Dermis blood vessel endothelial cell (primary cell): ENCODE measurements around the gene SCAI. TPM values are rescaled to one million over a fixed set of nuclear protein-coding genes. Genes with fewer than 3 reads are reported as not detected.
"Not testable (repeated sequence)": the region's sequence is repeated elsewhere in the genome, so short reads cannot be mapped to it uniquely, and the experiment has no call there.

Experiments used
- DNase-seq: peaks from one replicate; pipeline ENCODE4 v3.0.0; 2010
- total RNA-seq: library from RNA; depleted of rRNA; stranded (reverse); fragments of >200 nt; gene quantifications from 2 replicates; pipeline ENCODE4 v1.2.3, GENCODE V29; 2014

SCAI gene
- total RNA-seq, 1 donor from 2014 or later = 13.6 TPM

DNA sequence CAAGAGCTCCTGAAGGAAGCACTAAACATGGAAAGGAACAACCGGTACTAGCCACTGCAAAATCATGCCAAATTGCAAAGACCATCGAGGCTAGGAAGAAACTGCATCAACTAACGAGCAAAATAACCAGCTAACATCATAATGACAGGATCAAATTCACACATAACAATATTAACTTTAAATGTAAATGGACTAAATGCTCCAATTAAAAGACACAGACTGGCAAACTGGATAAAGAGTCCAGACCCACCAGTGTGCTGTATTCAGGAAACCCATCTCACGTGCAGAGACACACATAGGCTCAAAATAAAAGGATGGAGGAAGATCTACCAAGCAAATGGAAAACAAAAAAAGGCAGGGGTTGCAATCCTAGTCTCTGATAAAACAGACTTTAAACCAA, 131.3 kb downstream of the SCAI start:
- DNase-seq = not testable (repeated sequence)

GRCh38 chr9:125008599-125008998, 134.7 kb downstream of the SCAI start:
- no peak for DNase-seq

GRCh38 chr9:125003332-125003731, 140.0 kb downstream of the SCAI start:
- DNase-seq = no peak

GRCh38 chr9:124983698-124984097, 159.6 kb downstream of the SCAI start:
- DNase-seq = no peak

DNA sequence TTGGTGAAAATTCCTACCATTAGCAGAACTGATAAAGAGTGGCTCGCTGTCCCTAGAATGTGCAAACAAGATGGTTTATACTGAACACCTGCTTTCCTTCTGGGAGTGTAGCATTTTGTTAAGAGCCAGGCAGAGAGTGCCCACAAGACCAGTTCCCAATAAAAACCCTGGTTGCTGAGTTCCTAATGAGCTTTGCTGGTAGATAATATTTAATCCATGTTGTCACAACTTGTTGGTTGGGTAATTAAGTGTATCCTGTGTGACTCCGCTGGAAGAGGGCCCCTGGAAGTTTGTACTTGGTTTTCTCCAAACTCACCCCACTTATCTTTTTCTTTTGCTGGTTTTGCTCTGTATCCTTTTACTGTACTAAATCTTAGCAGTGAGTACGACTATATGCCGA, 162.9 kb downstream of the SCAI start:
- DNase-seq = no peak

DNA sequence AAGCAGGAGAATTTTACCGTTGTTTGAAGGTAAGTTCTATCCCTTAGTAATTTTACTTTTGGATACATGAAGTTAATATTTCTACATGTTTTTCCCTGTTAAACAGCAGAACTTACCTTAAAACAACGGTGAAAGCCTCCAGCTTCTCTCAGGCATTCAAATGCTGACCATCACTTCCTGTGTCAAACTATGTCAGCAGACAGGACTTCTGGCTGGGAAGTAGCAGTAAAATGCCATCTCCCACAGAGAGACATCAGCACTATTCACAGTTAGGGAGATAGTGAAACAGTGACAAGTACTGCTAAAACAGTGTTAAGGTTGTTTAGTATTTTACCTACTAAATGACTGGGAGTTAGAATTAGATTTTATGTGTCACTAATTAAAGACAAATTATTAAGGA, 168.2 kb downstream of the SCAI start:
- peak; percentile 49 for DNase-seq

DNA sequence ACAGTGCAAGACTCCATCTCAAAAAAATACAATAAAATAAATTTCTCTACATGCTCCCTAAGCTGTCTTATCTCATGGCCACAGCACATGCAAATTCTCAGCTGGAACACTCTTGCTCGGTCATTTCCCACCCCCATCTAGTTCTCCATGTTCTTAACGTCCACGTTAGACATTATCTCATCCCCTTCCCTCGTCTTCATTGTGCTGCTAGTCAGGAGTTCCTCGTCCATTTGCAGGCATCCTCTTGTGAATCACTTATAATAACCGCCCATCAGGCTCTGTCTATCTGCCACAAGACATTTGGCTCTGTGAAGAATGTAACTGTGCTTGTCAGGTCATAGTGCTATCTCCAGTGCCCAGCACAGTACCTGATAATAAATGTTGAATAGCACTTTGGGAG, 169.5 kb downstream of the SCAI start:
- no peak for DNase-seq

DNA sequence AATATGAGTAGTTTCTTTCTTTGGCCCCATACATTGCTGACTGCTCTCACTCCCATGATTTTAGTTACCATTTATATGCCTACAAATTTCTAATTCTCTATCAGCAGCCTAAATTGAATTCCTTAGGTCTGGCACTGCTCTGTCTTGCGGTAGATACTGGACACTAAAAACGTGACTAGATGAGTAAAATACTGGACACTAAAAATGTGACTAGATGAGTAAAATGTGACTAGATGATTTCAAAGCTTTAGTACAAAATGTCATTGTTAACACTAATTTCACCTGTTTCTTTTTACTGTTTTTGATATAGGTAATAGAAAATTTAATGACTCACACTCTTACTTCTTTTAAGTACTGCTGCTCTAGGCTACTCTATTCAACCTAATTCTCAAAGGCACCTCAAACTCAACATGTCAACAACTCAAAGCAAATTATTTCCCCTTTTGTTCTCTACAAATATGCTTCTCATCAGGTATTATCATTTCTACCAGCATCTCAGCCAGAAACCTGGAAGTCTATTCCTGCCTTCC, 171.0 kb downstream of the SCAI start:
- no peak for DNase-seq

DNA sequence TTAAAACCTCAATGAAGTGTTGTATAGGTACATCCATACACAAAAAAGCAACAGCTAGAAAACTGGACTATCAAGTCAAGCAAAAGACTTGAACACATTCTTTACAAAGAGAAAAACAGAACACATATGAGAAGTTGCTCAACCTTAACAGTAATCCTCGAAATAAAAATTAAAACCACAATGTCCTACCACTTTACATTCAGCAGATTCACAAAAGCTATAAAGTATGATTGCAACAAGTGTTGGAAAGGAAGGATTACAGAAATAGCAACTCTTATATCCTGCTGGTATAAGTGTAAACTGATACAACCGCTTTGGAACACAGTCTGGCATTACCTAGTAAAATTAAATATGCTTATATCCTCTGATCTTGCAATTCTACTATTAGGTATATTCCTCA, 173.9 kb downstream of the SCAI start:
- no peak for DNase-seq

DNA sequence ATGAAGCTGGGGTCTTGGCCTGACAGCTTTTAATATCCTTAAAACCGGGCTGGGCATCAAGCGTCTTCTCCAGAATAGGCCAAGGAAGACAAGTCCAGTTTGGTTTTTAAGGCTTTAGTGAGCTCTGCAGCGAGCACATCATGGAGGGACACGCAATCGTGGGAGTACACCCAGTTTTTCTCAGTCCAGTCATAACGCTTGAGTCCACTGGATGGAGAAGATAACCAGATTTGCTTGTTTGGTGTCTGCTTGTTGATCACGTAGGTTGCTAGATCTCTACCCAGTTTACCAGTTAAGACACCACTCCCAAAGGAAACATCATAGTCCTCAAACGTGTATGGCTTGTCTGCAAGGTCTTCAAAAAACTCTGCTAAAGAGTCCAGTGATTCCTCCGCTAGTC, 175.1 kb downstream of the SCAI start:
- no peak for DNase-seq

GRCh38 chr9:124965775-124966568, 177.4 kb downstream of the SCAI start:
- DNase-seq = not testable (repeated sequence)

GRCh38 chr9:124964604-124965003, 178.7 kb downstream of the SCAI start:
- DNase-seq = no peak

DNA sequence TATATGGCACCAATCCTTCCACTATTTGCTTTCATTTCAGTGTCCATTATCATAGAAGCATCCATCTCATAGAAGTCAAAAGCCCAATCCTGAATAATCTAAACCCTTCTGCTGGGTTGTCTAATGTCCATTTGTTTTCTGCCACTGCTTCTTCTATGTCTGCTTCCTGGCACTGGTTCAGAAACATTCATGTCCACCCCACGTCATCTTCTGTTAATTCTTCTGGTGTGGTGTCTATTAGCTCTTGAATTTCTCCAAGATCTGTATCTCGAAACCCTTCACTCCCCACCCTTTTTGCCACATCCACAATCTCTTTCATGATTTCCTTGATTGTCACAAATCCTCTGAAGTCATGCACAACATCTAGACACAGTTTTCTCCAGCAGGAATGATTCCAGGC, 179.3 kb downstream of the SCAI start:
- no peak for DNase-seq

GRCh38 chr9:124960409-124960752, 182.9 kb downstream of the SCAI start:
- DNase-seq = no peak

GRCh38 chr9:124959671-124960408, 183.5 kb downstream of the SCAI start:
- DNase-seq = not testable (repeated sequence)

DNA sequence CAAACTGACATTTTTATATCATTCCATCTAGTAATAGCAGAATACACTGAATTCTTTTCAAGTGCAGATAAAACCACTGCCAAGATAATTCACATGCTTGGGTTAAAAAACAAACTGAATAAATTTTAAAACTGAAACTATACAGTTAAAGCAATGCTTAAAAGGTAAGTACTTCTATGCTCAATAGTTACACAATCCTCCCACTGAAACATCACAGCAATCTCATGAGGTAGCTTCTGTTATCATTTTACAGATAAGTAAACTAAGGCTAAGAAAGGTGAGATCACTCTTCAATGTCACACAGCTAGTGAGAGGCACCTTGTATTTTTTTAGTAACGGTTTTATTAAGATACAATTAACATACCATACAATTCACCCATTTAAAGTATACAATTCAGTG, 189.1 kb downstream of the SCAI start:
- DNase-seq = no peak

GRCh38 chr9:124950050-124950718, 193.1 kb downstream of the SCAI start:
- no peak for DNase-seq

GRCh38 chr9:124949387-124949786, 193.9 kb downstream of the SCAI start:
- DNase-seq = no peak

DNA sequence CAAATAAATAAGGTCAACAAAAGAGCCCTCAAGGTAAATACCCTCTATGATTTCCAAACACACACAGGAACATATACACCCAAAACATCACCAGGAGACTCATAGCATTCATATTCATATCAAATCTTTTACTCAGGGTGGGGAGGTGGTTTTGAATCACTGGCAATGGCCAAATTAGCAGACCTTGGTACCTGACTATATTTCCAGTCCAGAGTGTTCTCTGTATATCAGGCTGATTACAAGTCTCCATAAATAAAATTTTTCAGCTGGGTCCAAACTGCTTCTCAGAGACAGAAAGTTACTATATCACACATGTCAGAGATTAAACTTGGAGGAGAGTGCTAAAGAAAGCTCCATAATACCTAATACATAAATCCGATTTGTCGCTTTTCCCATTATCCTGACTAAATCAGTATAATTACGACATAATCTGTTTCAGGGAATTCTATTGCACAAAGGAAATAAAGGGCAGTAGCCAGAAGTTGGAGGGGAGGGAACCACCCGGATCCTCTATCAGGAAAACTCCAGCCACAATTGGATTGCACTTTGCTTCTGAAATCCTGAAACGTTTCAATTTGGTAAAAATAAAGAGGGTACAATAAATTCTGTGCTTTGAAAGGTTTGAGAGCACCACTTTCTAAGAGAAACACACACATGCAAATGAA, 195.5 kb downstream of the SCAI start:
- no peak for DNase-seq

GRCh38 chr9:124946167-124946566, 197.2 kb downstream of the SCAI start:
- no peak for DNase-seq

DNA sequence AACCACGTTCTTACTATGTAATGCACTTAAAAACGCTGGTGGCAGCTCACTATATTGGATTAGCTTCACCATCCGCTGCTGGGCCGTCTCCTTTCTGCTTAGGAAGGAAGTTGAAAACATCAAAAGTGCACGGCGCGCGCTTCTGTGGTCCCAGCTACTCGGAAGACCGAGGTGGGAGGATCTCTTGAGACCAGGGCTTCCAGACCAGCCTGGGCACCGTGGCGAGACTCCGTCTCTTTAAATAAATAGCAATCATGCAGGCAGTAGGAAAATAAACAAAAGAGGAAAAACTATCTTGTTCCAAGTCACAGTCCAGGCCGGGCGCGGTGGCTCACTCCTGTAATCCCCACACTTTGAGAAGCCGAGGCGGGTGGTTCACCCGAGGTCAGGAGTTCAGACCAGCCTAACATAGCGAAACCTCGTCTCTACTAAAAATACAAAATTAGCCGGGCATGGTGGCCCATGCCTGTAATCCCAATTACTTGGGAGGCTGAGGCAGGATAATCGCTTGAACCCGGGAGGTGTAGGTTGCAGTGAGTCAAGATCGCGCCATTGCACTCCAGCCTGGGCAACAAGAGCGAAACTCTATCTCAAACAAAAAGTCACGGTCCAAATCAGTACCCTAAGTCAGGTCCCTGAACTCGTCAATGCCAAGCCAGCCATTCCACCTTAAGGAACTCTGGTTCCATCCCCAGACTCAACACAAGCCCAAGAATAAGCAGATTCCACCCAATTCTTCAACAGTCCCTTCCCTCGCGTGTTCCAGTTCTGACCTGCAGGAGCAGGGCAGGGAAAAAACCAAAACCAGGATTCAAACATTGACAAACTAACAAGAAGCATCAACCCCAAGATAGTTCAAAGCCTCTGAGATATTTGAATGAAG, 201.4 kb downstream of the SCAI start:
- DNase-seq = peak; percentile 70
